ENCODE measurements around the gene ARHGAP28. TPM values are rescaled to one million over a fixed set of nuclear protein-coding genes. Genes with fewer than 3 reads are reported as not detected.

The ARHGAP28 gene
- total RNA-seq, 1 donor from 2014 or later: 161 TPM

- no peak for DNase-seq (ENCODE audit: low spot score in 2 of 2, unreplicated experiment in 2 of 2)
- Mint-ChIP-seq H3K4me1 (no peaks in the 10 kb centered on the region), H3K27me3 (ENCODE audit: low read depth) (no peaks in the 10 kb centered on the region), H3K27ac (no peak overlapping the region), H3K9me3 (peaks cover 5% of the 10 kb centered on the region), H3K36me3 (peaks cover 46% of the 10 kb centered on the region), H3K4me3 (no peak overlapping the region)
- no peak for TF ChIP-seq CTCF (IDR thresholded peaks at IDR 0.05; ENCODE audit: unreplicated experiment)
Observed at GRCh38 chr18:6955304-6955703, 225.8 kb downstream of the ARHGAP28 start.

- Mint-ChIP-seq H3K4me1 (no peaks in the 10 kb centered on the region), H3K9me3 (peaks cover 7% of the 10 kb centered on the region), H3K4me3 (no peak overlapping the region), H3K27ac (no peak overlapping the region), H3K36me3 (peaks cover 48% of the 10 kb centered on the region), H3K27me3 (ENCODE audit: low read depth) (no peaks in the 10 kb centered on the region)
- DNase-seq (ENCODE audit: low spot score in 2 of 2, unreplicated experiment in 2 of 2): no peak
- no peak for TF ChIP-seq CTCF (IDR thresholded peaks at IDR 0.05; ENCODE audit: unreplicated experiment)
Observed at GRCh38 chr18:6956495-6956894, 227.0 kb downstream of the ARHGAP28 start.

GRCh38 chr18:6956999-6957398 lies 227.5 kb downstream of the ARHGAP28 start:
- Mint-ChIP-seq H3K27me3 (ENCODE audit: low read depth) (no peaks in the 10 kb centered on the region), H3K9me3 (peaks cover 7% of the 10 kb centered on the region), H3K36me3 (peaks cover 47% of the 10 kb centered on the region), H3K4me3 (no peak overlapping the region), H3K4me1 (no peaks in the 10 kb centered on the region), H3K27ac (no peak overlapping the region)
- TF ChIP-seq CTCF (IDR thresholded peaks at IDR 0.05; ENCODE audit: unreplicated experiment): no peak
- no peak for DNase-seq (ENCODE audit: low spot score in 2 of 2, unreplicated experiment in 2 of 2)

- no peaks in the 10 kb centered on the region for H3K4me1 Mint-ChIP-seq
- no peak overlapping the region for H3K4me3 Mint-ChIP-seq
- H3K36me3 Mint-ChIP-seq: peaks cover 45% of the 10 kb centered on the region
- peaks cover 7% of the 10 kb centered on the region for H3K9me3 Mint-ChIP-seq
- H3K27me3 Mint-ChIP-seq (ENCODE audit: low read depth): no peaks in the 10 kb centered on the region
- DNase-seq (ENCODE audit: low spot score in 2 of 2, unreplicated experiment in 2 of 2): no peak
- H3K27ac Mint-ChIP-seq: no peak overlapping the region
- TF ChIP-seq CTCF (IDR thresholded peaks at IDR 0.05; ENCODE audit: unreplicated experiment): no peak
Observed at GRCh38 chr18:6959110-6959509, 229.6 kb downstream of the ARHGAP28 start.

- Mint-ChIP-seq H3K4me3 (no peak overlapping the region), H3K4me1 (no peaks in the 10 kb centered on the region), H3K36me3 (peaks cover 49% of the 10 kb centered on the region), H3K27me3 (ENCODE audit: low read depth) (no peaks in the 10 kb centered on the region), H3K9me3 (peaks cover 7% of the 10 kb centered on the region), H3K27ac (no peak overlapping the region)
- no peak for TF ChIP-seq CTCF (IDR thresholded peaks at IDR 0.05; ENCODE audit: unreplicated experiment)
- no peak for DNase-seq (ENCODE audit: low spot score in 2 of 2, unreplicated experiment in 2 of 2)
Observed at GRCh38 chr18:6960124-6960523, 230.6 kb downstream of the ARHGAP28 start.

GRCh38 chr18:6960656-6961055 lies 231.1 kb downstream of the ARHGAP28 start:
- no peak overlapping the region for H3K4me3 Mint-ChIP-seq
- peaks cover 7% of the 10 kb centered on the region for H3K9me3 Mint-ChIP-seq
- no peaks in the 10 kb centered on the region for H3K27me3 Mint-ChIP-seq (ENCODE audit: low read depth)
- no peaks in the 10 kb centered on the region for H3K4me1 Mint-ChIP-seq
- no peak for DNase-seq (ENCODE audit: low spot score in 2 of 2, unreplicated experiment in 2 of 2)
- H3K27ac Mint-ChIP-seq: no peak overlapping the region
- TF ChIP-seq CTCF (IDR thresholded peaks at IDR 0.05; ENCODE audit: unreplicated experiment): no peak
- H3K36me3 Mint-ChIP-seq: peaks cover 50% of the 10 kb centered on the region

All from mesothelial cell of epicardium (in vitro differentiated cells).